ENCODE data around the gene ATP11C.
"Not testable (repeated sequence)": the region's sequence is repeated elsewhere in the genome, so short reads cannot be mapped to it uniquely, and the experiment has no call there.

ATP11C gene

DNA sequence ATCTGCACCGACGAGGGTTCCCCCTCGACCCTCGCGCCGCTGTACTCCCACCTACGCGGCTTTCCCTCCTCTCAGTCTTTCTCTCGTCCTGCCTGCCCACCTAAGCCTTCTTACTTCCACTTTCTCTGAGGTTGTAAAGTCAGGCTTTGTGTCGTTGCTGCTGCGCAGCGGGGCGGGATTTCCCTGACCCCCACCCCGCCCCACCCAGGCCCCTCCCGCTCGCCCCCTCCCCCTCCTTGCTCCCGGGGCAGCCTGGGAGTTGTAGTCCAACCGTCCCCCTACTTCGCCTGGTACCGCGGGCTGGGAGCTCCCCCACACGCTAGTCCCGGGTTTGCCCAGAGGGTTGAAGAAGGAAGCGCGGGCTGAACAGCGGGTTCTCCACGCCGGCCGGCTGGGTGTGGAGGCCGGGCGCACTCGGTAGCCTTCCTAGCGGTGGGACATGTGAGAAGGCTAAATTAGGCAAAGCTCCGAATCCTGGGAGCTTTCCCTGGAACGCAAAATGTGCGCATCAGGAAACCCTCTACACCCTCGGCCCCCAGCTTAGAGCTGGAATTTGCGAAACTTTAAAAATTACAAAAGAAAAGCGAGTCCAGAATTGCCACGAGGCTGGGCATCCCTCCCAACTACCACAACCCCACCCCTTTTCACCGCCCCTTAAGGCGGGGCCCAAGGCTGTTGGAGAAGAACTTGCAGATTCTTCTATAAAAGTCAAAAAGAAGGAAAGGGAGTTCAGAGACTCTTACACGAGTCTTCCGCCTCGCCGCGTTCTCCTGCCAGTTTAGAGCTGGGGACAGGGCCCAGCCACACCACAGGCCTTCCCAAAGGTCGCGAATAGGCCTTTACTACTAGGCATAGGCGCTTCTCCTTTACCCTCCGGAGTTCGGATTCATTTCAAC is at the start of gene ATP11C:
Gene ATP11C, minus strand, starts transcription at position 153 of the 896 bp plus-strand sequence. CDS start 1,011 bp downstream, outside the sequence.
- peak; percentile 80 for DNase-seq

DNA sequence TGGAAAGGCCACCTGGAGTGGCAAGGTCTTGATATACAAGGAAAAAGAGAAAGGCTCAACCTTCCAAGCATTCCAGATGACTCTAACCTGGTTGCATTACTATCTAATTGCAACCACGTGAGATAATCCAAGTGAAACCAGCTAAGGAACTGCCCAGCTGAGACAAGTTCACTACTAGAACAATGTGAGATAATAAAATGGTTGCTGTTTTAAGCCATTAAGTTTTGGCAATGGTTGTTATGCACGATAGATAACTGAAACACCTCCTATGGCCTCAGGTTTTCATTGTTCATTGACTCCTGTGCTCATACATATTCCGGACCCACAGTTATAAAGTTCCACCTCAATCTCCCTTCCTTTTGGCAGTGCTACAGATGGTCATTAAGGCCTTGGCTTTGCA is 41.6 kb upstream of the ATP11C start:
- DNase-seq, result no peak

DNA sequence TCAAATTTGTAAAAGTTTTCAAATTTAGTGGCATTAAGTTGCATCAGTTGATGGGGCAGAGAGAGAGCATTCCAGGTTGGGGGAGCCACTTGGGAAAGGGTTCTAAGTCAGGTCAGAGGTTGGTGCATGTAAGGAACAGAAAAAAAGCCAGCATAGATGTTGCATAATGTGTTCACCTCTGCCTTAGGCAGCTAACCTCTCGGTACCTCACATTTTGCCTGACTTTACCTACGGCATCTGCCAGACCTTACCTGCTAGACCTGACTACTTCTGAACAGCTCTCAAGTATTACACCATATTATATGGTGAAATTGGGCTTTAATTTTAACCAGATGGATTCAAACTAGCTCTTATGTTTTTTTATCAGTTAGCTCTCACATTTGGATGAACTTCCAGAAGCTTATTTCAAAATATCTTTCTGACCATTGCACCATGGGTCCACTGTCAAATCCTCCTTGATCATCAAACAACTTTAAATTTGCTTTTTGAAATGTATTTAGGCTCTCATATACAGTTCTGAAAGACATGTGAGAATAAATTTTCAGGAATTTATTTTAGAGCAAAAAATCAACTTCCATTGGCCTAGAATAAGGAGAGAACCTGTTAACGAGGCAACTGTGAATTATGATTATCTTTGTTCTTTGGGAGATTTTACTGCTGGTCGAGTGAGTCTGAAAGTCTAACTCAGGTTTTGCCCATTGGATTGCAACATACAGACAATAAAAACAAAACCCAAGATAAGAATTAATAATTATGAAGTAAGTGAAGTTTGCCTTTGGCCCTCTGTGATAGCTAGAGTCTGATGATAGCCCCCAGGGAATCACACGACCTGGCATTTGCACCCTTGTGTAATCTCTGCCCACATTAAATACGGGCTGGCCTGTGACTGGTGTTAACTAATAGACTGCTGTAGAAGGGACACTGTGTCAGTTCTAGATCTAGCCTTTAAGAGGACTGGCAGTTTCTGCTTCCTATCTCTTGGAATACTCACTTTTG is 40.1 kb upstream of the ATP11C start:
- DNase-seq, result no peak

DNA sequence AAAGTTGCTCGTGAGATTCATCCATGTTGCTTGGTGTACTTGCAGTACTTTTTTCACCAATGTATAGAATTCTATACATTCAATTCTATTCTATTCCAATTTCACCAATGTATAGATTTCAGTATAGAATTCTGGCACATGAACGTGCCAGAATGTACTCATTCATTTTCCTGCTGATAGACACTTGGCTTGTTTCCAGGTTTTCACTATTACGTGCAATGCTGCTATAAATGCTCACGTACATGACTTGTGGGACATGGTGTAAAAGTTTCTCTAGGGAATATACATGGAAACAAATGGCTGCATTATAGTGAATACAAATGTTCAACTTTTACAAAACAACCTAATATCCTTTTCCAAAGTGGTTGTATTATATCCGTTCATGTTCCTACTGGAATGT is 39.3 kb upstream of the ATP11C start:
- no peak for DNase-seq

DNA sequence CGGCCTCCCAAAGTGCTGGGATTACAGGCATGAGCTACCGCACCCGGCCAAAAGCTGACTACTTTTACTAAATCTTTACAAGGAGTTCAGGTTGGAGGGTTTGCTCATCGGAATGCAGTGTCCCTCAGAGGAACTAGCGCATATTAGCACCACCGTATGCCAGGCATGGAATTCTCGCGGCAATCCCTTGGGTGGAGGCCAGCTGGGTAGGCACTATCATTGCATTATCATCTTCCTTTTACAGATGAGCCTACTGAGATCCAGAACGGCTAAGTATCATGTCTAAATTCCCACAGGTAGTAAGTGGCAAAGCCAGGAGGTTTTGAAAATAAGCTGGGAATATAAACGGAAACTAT is 38.5 kb upstream of the ATP11C start:
- no peak for DNase-seq

DNA sequence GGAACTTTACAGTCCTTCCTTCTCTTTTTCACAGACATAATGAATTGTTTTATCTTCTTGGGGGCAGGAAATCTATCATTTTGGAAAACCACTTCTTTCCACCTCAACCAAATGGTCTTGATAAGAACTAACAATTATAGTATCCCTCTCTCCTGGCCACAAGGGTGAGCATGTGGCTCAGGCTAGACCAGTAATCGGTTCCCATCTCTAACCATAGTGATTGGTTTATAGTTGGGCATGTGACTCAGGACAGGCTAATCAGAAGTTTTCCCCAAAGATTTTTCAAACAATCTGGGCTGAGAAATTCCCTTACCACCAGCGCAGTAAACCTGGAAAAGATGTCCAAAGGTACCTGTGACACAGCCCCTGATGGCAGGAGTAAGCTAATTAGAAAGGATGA is 36.4 kb upstream of the ATP11C start:
- DNase-seq, result no peak

DNA sequence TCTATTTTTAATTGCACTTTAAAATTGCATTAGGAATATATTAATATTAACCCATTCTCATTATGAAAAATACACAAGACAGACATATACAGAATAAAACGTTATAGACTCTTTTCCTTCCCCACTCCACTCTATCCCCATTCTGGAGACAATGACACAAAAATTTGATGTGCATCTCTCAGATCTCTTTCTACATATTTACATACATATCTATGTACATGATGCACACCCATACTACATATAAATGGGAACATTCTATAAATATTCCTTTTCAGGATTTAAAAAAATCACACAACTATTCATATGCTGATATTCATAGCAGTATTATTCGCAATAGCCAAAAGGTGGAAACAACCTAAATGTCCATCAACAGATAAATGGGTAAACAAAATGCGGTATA is 34.9 kb upstream of the ATP11C start:
- DNase-seq, result no peak

DNA sequence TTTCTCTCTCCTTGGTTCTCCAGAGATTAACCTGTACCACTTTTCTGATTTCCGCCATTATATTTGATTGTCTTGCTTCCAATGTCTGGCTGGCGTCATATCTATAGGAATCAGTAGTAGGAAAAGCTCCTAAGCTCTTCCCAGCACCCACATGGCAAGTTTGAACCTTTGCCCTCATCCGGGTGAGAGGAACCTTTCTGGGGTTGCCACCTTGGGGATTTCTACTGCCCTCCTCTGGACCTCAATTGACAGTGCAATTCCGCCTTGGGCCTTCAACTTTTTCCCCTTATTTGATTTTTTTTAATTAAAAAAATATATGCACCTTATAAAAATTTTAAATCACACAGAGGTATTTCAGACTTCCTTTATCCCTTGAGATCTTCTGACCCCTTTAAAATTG is 34.4 kb upstream of the ATP11C start:
- DNase-seq, result no peak

DNA sequence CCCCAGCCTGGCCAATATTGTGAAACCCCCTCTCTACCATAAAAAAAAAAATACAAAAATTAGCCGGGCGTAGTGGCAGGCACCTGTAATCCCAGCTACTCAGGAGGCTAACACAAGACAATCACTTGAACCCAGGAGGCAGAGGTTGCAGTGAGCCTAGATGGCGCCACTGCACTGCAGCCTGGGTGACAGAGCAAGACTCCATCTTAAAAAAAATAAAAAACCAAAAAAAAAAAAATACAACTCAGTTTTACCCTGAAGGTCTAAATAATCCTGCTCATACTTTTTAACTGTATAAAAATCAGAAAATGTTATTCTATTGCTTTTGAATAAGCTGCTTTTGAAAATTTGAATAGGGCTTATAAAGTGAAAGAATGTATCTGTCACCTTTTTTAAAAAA is 33.3 kb upstream of the ATP11C start:
- DNase-seq, result not testable (repeated sequence)

DNA sequence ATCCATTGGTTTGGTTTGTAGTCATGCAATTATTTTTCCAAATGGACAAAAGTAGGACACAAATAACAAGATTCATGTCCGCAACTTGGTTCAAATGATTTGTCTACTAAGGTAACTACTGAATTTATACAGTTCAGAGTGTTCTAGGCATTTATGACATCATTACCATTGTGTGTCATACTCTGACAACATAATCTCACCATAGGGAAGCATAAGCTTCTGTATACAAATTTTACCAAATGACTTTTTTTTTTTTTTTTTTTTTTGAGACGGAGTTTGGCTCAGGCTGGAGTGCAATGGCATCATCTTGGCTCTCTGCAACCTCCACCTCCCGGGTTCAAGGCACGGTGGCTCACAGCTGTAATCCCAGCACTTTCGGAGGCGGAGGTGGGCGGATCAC is 32.6 kb upstream of the ATP11C start, which contains the start of gene CXorf66:
Gene CXorf66, minus strand, starts transcription at position 101 of the 400 bp plus-strand sequence. Its CDS starts 25 bp downstream, at position 76.
- no peak for DNase-seq

DNA sequence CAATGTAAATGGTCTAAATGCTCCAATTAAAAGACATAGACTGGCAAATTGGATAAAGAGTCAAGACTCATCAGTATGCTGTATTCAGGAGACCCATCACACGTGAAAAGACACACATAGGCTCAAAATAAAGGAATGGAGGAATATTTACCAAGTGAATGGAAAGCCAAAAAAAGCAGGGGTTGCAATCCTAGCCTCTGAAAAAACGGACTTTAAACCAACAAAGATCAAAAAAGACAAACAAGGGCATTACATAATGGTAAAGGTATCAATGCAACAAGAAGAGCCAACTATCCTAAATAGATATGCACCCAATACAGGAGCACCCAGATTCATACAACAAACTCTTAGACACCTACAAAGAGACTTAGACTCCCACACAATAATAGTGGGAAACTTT is 28.2 kb upstream of the ATP11C start:
- not testable (repeated sequence) for DNase-seq

DNA sequence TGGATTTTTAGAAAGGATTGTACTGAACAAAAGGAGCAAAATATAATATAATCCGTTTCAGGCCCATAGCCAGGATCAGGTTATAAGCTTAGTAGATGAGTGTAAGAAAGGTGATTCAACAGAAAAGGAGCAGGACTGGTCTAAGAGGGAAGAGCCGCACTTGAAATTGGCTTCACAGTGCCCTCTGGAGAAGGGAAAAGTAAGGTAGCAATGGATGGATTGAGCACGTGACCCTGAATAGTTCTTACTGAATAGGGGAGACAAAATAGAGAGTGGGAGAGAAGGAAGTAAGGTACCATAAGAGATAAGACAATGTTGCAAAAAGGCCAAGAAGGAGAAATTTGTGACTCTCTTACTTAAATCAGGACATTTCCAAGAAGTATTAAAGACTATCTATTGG is 16.9 kb upstream of the ATP11C start:
- DNase-seq, result no peak

DNA sequence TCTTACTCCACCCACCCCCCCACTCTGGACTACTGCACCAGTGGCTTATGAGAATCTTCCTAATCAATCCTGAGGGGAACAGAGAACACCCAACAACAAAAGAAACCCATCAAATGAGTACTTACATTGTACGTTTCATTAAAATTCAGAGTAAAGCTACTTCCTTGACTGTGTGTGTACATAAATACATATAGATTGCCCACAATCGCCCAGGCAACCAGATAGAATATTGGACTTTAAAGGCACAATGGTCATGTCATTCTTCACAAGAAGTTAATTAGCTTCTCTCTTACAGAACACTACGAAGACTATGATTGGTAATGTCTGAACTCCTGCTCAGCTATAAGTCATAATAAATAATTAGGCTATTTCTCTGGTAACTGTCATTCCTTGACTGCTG is 12.2 kb upstream of the ATP11C start:
- DNase-seq, result no peak

DNA sequence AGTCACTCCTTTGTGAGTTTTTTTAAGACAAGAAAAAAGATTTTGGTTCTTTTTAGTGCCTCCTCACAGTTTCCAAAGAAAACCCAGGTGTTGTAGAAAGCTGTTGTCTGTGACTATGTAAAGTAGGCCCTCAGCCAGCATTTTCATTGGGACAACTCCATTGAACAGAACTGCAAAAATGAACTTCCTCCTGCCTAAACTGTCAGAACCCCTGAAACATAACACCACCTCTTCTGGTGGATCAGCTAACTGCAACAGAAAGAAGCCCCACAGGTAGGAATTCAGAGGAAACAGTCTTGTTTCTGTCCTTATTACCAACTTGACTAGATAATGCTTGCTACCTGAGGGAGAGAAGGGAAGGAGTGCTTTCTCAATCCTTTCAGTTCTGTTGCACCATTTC is 3.4 kb upstream of the ATP11C start:
- no peak for DNase-seq

DNA sequence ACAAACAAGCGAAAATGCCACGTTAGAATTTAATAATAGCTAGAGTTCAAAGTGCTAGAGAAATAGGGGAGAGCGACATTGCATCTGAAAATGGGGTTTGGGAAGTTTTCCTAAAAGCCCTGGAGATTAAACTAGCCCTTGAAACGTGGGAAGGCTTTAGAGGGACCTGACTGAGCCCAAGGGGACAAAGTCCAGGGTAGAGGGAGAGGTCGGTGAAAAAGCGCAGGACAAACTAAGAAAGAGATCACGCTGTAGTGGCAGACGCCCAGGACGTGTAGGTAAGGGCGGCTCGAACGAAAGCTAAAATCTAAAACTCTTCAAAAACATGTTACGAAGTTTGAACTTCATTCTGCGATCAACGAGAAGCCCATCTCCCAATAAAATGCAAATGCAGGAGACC is 1.1 kb upstream of the ATP11C start:
- DNase-seq, result no peak

DNA sequence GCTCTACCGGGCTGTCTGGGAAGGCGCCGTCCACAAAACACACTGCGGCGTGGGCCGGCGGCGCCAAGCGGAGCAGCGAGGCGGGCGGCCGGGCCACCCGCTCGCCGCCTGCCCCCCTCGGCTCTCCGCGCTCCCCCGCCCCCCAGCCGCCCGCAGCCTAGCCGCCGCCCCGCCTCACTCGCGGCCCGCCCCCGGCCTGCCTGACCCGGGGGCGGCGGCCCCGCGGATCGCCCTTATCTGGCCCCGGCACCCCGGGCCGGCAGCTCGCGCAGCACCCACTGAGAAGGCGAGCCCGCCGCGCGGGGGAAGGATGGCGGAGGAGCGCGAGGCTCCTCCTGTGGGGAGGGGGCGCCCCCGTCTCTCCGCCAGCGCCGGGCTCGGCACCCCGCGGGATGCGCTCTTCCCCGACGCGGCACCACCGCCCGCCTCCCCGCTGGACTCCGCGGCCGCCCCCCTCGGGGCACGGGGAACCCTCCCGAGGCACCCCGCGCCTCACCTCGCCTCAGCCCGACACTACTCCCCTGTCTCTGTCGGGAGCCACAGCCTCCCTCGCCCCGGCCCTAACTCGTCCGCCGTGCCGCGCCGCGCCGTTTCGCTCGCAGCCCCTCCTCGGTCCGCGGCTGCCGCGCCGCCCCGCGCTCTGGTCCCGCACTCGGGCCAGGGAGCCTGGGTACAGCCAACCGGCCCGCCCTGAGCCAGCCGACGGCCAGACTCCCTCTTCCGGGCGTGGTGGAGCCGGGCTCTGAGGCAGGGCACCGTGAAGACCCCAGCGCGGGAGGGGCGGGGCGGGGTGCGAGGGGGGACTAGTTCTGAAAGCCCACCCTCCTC is 566 bp downstream of the ATP11C start:
- DNase-seq, result peak; percentile 52

DNA sequence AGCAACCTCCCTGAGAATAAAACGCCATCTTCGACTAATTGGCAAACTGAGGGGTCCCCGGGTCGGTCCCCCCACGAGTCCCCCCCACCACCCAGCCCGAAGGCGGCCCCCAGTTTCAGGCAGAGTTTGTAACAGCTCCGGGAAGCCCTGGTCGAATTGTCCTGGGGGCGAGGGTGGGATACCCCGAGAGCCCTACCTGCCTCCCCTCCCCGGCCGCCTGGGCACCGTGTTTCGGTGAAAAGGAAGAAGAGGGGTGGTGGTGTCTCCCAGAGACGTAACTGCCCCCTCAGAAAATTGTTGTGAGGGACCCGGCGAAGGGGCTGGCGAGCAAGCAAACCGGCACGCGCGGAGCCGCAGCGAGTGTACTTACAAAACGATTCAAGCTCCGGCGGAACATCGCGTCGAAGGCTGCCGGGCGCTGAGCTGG is 1.2 kb downstream of the ATP11C start:
- DNase-seq, result no peak

DNA sequence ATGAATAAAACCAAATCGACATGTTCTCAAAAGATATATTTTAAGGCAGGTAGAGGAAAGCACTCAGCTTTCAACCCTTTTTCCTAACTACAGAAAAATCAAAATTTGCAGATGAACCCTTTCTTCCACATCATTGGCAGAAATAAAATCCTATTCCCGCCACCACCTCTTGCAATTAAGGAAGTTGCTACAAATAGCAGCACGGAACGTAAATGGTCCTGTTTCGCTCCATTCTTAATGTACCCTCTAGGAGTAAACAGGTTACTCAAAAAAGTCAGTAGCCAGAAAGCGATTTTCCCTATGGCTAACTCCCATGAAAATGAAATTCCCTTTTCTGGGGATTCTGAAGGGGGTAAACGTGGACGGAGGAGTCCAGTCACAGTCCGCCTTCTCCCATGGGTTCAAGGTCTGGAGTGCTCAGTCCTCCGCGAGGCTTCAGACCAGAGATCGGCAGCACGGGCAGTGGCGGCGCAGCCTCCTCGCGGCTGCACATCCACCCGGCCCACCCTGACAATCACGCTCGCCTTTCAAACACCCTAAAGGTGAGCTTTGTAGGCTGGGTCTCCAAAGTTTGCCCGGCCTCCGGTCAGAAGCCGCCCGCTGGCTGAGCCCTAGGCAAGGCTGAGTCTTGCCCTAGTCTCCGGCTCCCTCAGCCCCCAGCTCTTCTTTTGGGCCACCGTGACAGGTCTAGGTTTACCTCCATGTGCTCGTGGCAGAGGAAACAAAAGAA is 1.8 kb downstream of the ATP11C start:
- DNase-seq, result peak; percentile 22

DNA sequence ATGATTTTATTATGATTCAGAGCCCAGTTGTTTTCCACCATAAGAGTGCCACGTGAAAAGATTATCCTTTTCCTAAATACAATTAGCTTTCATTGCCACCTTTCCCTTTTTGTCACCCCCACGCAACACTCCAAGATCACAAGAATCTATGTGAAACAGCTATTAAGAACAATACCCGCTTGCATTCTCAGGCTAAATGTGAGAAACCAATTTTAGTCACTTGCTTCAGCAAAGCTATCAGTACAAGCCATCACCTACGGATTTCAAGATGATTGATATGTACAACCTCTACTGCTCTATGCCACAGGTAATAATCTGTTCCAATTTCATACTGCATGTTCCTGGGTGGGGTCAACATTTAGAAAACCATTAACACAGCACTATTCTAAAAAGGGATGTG is 2.5 kb downstream of the ATP11C start:
- DNase-seq, result no peak

DNA sequence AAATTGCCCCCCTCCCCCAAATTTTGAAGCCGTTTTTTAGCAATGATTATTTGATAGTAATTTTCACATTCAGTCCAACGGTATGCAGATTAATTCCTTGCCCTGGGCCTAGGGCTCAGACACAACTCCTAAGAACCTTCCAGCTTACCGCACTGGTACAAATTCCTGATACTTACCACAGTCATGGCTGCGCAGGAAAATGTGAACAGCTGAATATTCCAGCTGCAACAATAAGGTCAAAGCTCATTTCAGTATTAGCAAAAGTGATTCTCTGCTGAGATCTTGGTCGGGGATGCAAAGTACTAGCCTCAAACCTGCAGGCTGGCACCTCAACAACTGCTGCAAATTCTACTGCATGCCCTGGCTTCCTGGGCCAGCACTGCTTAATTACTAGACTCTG is 3.0 kb downstream of the ATP11C start:
- DNase-seq, result no peak

DNA sequence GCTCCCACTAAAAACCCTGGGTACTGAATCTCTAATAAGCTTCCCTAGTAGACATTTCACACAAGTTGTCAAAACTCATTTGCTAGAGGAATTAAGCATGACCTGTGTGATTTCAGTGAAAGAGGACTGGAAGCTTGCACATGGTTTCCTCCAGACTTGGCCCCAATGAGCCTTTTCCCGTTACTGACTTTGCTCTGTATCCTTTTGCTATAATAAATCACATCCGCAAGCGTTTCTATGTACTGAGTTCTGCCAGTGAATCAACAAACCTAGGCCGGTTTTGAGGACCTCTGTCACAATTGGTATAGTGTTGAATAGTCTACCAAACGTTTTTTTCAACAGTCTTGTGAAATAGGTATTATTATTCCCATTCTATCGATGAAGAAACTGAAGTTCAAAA is 8.2 kb downstream of the ATP11C start:
- DNase-seq, result no peak

Measured in activated CD8-positive, alpha-beta memory T cell treated with anti-CD3 and anti-CD28 coated beads, Interleukin-2, amount 50 U/mL, for 4 hours (primary cell).